GM12878 (cell line): ENCODE results near the gene OTOS.

ENCODE experiments used
- ATF2 ChIP-seq: IDR thresholded peaks from 2 replicates; pipeline ENCODE4 v1.6.1; 2012; ENCODE audit warnings: low read length, inconsistent platforms
- ATF7 ChIP-seq: fragments of 450-650 bp; IDR thresholded peaks from 2 replicates; pipeline ENCODE4 v1.6.1; 2016; ENCODE audit warnings: low read depth, mild to moderate bottlenecking
- BHLHE40 ChIP-seq, 2 experiments: fragments of 450-650 bp in 1 of 2; IDR thresholded peaks; 2 replicates each; pipeline ENCODE4 v1.6.1; 2011 to 2017; ENCODE audit warnings: low read depth in 2 of 2, borderline replicate concordance in 1 of 2, improper control_type of control experiment in 1 of 2, low read length in 1 of 2, mild to moderate bottlenecking in 1 of 2
- CTCF ChIP-seq, 3 experiments: IDR thresholded peaks in 2 of 3; conservative IDR thresholded peaks in 1 of 3; 2 replicates each; pipeline ENCODE4 v1.5.1; 2011; ENCODE audit warnings: low read depth in 3 of 3, low read length in 3 of 3, mild to moderate bottlenecking in 3 of 3, control low read depth in 2 of 3, moderate library complexity in 2 of 3, inconsistent platforms in 1 of 3, mixed read lengths in 1 of 3; ENCODE audit not compliant: control insufficient read depth in 2 of 3, insufficient read depth in 1 of 3; ENCODE audit errors: extremely low read depth in 1 of 3
- E2F4 ChIP-seq: IDR thresholded peaks from 2 replicates; pipeline ENCODE4 v1.6.1; 2012; ENCODE audit warnings: low read depth, low read length, improper control_type of control experiment
- EP300 ChIP-seq, 2 experiments: fragments of 150-350 bp in 1 of 2; IDR thresholded peaks; 2 replicates each; pipeline ENCODE4 v1.6.1; 2011 to 2012; ENCODE audit warnings: low read depth in 2 of 2, low read length in 2 of 2, borderline replicate concordance in 1 of 2, improper control_type of control experiment in 1 of 2, inconsistent platforms in 1 of 2; ENCODE audit not compliant: control insufficient read depth in 1 of 2
- EZH2 ChIP-seq: IDR thresholded peaks from 2 replicates; pipeline ENCODE4 v1.6.1; 2012; ENCODE audit warnings: low read depth, mild to moderate bottlenecking, control low read depth, inconsistent platforms, low read length, borderline replicate concordance; ENCODE audit not compliant: control insufficient read depth
- NR2C2 ChIP-seq: IDR thresholded peaks from 2 replicates; pipeline ENCODE4 v1.6.1; 2011; ENCODE audit warnings: borderline replicate concordance, low read depth; ENCODE audit not compliant: control insufficient read depth, insufficient read length
- PAX5 ChIP-seq: IDR thresholded peaks from 2 replicates; pipeline ENCODE4 v1.6.1; 2011; ENCODE audit warnings: low read depth, low read length, borderline replicate concordance
- POLR2A ChIP-seq: IDR thresholded peaks from 2 replicates; pipeline ENCODE4 v1.6.1; 2011; ENCODE audit warnings: low read depth, mild to moderate bottlenecking, low read length
- RBBP5 ChIP-seq: fragments of 200-600 bp; sonication (generic); conservative IDR thresholded peaks from 2 replicates; pipeline ENCODE4 v1.6.1; 2016
- SMC3 ChIP-seq: IDR thresholded peaks from 2 replicates; pipeline ENCODE4 v1.6.1; 2011; ENCODE audit warnings: low read length, improper control_type of control experiment, borderline replicate concordance
- SP1 ChIP-seq: IDR thresholded peaks from one replicate; pipeline ENCODE4 v1.6.1; 2011; ENCODE audit warnings: low read depth, low read length
- TAF1 ChIP-seq: IDR thresholded peaks from 2 replicates; pipeline ENCODE4 v1.6.1; 2011; ENCODE audit warnings: mild to moderate bottlenecking, low read depth, low read length, borderline replicate concordance

GRCh38 chr2:240109386-240109785 lies 31.1 kb downstream of the OTOS start:
- TF ChIP-seq SP1 (no peak), ATF2 (no peak), SMC3 (no peak), RBBP5 (no peak), CTCF (IDR thresholded peaks at IDR 0.05 in 2 of 3, conservative IDR thresholded peaks at IDR 0.05 in 1 of 3; ENCODE audit: control insufficient read depth in 2 of 3, extremely low read depth in 1 of 3, insufficient read depth in 1 of 3, low read depth in 3 of 3, low read length in 3 of 3) (no peak), POLR2A (no peak), EZH2 (no peak), EP300 (IDR thresholded peaks at IDR 0.05; ENCODE audit: borderline replicate concordance in 1 of 2, control insufficient read depth in 1 of 2, low read depth in 2 of 2, low read length in 2 of 2) (no peak), BHLHE40 (IDR thresholded peaks at IDR 0.05; ENCODE audit: borderline replicate concordance in 1 of 2, low read depth in 2 of 2, low read length in 1 of 2) (no peak), PAX5 (no peak), ATF7 (no peak), TAF1 (no peak), NR2C2 (no peak), E2F4 (no peak)
